ENCODE measurements around the gene TRIM47. TPM values are rescaled to one million over a fixed set of nuclear protein-coding genes. Genes with fewer than 3 reads are reported as not detected.
A peak's percentile ranks its signal among the peaks of the same experiment; 100 is the strongest.

TRIM47 gene
- total and polyA plus RNA-seq, 2 experiments from 2014 or later: 2.9 to 4.6 TPM

GRCh38 chr17:75881678-75882454 is 3.5 kb upstream of the TRIM47 start:
- no peak overlapping the region for H3K27ac ChIP-seq
- peaks cover 21% of the 10 kb centered on the region for H3K27me3 ChIP-seq
- no peaks in the 10 kb centered on the region for H3K4me1 ChIP-seq (ENCODE audit: low read depth)
- no peaks in the 10 kb centered on the region for H3K36me3 ChIP-seq
- H3K4me3 ChIP-seq: no peak overlapping the region
- H3K9me3 ChIP-seq (ENCODE audit: low read depth): no peaks in the 10 kb centered on the region
- no peak for TF ChIP-seq CTCF (IDR thresholded peaks at IDR 0.05; ENCODE audit: low read depth, low read length)
- DNase-seq (ENCODE audit: low read depth in 1 of 2, low spot score in 1 of 2): no peak

- H3K9me3 ChIP-seq (ENCODE audit: low read depth): no peaks in the 10 kb centered on the region
- no peak overlapping the region for H3K4me3 ChIP-seq
- no peaks in the 10 kb centered on the region for H3K4me1 ChIP-seq (ENCODE audit: low read depth)
- no peak for TF ChIP-seq CTCF (IDR thresholded peaks at IDR 0.05; ENCODE audit: low read depth, low read length)
- no peak overlapping the region for H3K27ac ChIP-seq
- H3K27me3 ChIP-seq: peaks cover 30% of the 10 kb centered on the region
- no peak for DNase-seq (ENCODE audit: low read depth in 1 of 2, low spot score in 1 of 2)
- no peaks in the 10 kb centered on the region for H3K36me3 ChIP-seq
Observed at GRCh38 chr17:75880266-75880665, 1.9 kb upstream of the TRIM47 start.

- H3K36me3 ChIP-seq: no peaks in the 10 kb centered on the region
- H3K4me1 ChIP-seq (ENCODE audit: low read depth): peaks cover 9% of the 10 kb centered on the region
- H3K27ac ChIP-seq: no peak overlapping the region
- H3K9me3 ChIP-seq (ENCODE audit: low read depth): no peaks in the 10 kb centered on the region
- peak; percentile 78 to 81 for DNase-seq (ENCODE audit: low read depth in 1 of 2, low spot score in 1 of 2)
- peak; percentile 43 for TF ChIP-seq CTCF (IDR thresholded peaks at IDR 0.05; ENCODE audit: low read depth, low read length)
- H3K4me3 ChIP-seq: peak overlapping the region; percentile 12
- peaks cover 30% of the 10 kb centered on the region for H3K27me3 ChIP-seq
Observed at GRCh38 chr17:75877752-75878173, 618 bp downstream of the TRIM47 start.

GRCh38 chr17:75876938-75877751 is 1.2 kb downstream of the TRIM47 start:
- Histone ChIP-seq H3K36me3 (no peaks in the 10 kb centered on the region), H3K9me3 (ENCODE audit: low read depth) (no peaks in the 10 kb centered on the region), H3K4me3 (peak overlapping the region; percentile 12), H3K4me1 (ENCODE audit: low read depth) (peaks cover 15% of the 10 kb centered on the region), H3K27me3 (peaks cover 30% of the 10 kb centered on the region), H3K27ac (no peak overlapping the region)
- no peak for TF ChIP-seq CTCF (IDR thresholded peaks at IDR 0.05; ENCODE audit: low read depth, low read length)
- peak in 1 of 2 donors; percentile 97 for DNase-seq (ENCODE audit: low read depth in 1 of 2, low spot score in 1 of 2)

- TF ChIP-seq CTCF (IDR thresholded peaks at IDR 0.05; ENCODE audit: low read depth, low read length): peak; percentile 23
- Histone ChIP-seq H3K27me3 (peaks cover 30% of the 10 kb centered on the region), H3K27ac (no peak overlapping the region), H3K4me1 (ENCODE audit: low read depth) (peaks cover 15% of the 10 kb centered on the region), H3K36me3 (no peaks in the 10 kb centered on the region), H3K9me3 (ENCODE audit: low read depth) (no peaks in the 10 kb centered on the region), H3K4me3 (no peak overlapping the region)
- DNase-seq (ENCODE audit: low read depth in 1 of 2, low spot score in 1 of 2): no peak
Observed at GRCh38 chr17:75876190-75876937, 2.0 kb downstream of the TRIM47 start.
